ENCODE results near the gene IGFBP6. TPM values are rescaled to one million over a fixed set of nuclear protein-coding genes. Genes with fewer than 3 reads are reported as not detected.

The IGFBP6 gene
- total RNA-seq, 1 experiment from 2014 or later = 4.2 TPM

DNA sequence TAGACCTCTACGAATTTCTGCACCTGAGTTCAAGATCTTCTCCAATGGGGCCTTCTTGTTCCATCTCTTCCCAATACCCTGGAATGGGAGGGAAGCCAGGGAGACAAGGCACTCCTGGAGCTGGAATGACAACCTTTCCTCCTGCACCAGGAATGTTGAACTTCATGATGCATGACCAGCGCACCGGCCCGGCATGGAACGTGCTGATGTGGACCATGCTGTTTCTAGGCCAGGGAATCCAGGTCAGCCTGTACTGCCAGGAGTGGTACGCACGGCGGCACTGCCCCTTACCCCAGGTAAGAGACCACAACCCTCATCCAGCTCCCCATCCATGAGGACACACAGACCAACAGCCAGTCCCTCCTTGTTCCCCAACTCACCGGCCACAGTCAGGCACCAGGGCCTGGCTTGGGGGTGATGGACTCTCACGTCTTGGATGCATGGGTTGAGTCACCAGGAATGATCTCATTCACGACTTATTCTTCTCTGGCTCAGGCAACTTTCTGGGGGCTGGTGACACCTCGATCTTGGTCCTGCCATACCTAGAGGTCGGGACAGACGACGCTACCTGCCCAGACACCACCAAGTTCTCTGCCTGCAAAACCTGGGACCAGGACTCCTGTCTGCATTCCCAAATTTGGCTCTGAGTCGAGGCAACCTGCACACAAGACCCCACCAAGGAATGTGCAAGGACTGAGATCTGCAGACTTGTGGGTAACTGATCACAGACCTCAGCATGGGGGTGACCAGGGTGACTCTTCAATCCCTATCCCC, 26.3 kb downstream of the IGFBP6 start:
- Mint-ChIP-seq H3K9me3 (peaks cover 0 to 4% of the 10 kb centered on the region in 2 experiments; a peak in 1 of 5 replicates), H3K36me3 (ENCODE audit: insufficient read depth in 1 of 3, low read depth in 3 of 3) (no peaks in the 10 kb centered on the region), H3K4me1 (no peaks in the 10 kb centered on the region), H3K27me3 (ENCODE audit: low read depth) (peaks cover 62% of the 10 kb centered on the region), H3K27ac (no peak overlapping the region), H3K4me3 (no peak overlapping the region)
- Histone ChIP-seq H3K4me2 (ENCODE audit: insufficient read depth, insufficient read length, low read length) (no peak overlapping the region), H3K56ac (ENCODE audit: insufficient read length, low read depth, low read length) (no peak overlapping the region), H2BK120ac (ENCODE audit: low read depth, low read length, poor library complexity, severe bottlenecking) (no peak overlapping the region), H4K8ac (replicated peaks; ENCODE audit: insufficient read length, low read depth, low read length) (no peak overlapping the region), H2BK5ac (ENCODE audit: insufficient read length, low read length) (no peak overlapping the region), H2AK5ac (ENCODE audit: insufficient read length, low read length) (no peak overlapping the region), H3K79me1 (ENCODE audit: insufficient read depth, low read depth, low read length, poor library complexity, severe bottlenecking) (no peaks in the 10 kb centered on the region), H4K20me1 (ENCODE audit: control insufficient read depth, insufficient read depth, insufficient read length) (no peaks in the 10 kb centered on the region), H2BK20ac (ENCODE audit: low read depth, low read length, poor library complexity, severe bottlenecking) (no peak overlapping the region), H4K91ac (ENCODE audit: insufficient read length, low read depth, low read length) (no peak overlapping the region), H2AFZ (ENCODE audit: low read length) (no peak overlapping the region), H3K79me2 (ENCODE audit: insufficient read depth, low read length) (no peaks in the 10 kb centered on the region), H3K9me3 (ENCODE audit: control insufficient read depth, low read depth, low read length) (no peaks in the 10 kb centered on the region), H3K18ac (ENCODE audit: insufficient read length, low read depth, low read length) (no peak overlapping the region), H4K5ac (ENCODE audit: insufficient read length, low read depth, low read length) (no peak overlapping the region), H3K27ac (ENCODE audit: insufficient read length, low read depth, low read length) (no peak overlapping the region), H2BK12ac (ENCODE audit: insufficient read length, low read depth, low read length) (no peak overlapping the region), H3K27me3 (ENCODE audit: insufficient read depth, low read length) (no peaks in the 10 kb centered on the region), H3K4me1 (ENCODE audit: insufficient read depth, low read length) (no peaks in the 10 kb centered on the region), H3K23me2 (ENCODE audit: insufficient read length, low read depth, low read length, poor library complexity, severe bottlenecking) (no peaks in the 10 kb centered on the region), H3T11ph (ENCODE audit: low read length) (no peak overlapping the region), H3K23ac (ENCODE audit: insufficient read length, low read depth, low read length) (no peak overlapping the region), H3K4ac (ENCODE audit: low read depth, low read length) (no peak overlapping the region), H3K14ac (ENCODE audit: insufficient read depth, low read length) (no peak overlapping the region; the same call in 1 of the 2 replicates), H3K9ac (ENCODE audit: extremely low read depth, insufficient read length, low read length) (no peak overlapping the region), H2BK15ac (ENCODE audit: low read depth, low read length) (no peak overlapping the region)
- TF ChIP-seq, protein P1, sequence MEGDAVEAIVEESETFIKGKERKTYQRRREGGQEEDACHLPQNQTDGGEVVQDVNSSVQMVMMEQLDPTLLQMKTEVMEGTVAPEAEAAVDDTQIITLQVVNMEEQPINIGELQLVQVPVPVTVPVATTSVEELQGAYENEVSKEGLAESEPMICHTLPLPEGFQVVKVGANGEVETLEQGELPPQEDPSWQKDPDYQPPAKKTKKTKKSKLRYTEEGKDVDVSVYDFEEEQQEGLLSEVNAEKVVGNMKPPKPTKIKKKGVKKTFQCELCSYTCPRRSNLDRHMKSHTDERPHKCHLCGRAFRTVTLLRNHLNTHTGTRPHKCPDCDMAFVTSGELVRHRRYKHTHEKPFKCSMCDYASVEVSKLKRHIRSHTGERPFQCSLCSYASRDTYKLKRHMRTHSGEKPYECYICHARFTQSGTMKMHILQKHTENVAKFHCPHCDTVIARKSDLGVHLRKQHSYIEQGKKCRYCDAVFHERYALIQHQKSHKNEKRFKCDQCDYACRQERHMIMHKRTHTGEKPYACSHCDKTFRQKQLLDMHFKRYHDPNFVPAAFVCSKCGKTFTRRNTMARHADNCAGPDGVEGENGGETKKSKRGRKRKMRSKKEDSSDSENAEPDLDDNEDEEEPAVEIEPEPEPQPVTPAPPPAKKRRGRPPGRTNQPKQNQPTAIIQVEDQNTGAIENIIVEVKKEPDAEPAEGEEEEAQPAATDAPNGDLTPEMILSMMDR (conservative IDR thresholded peaks at IDR 0.05) = no peak
- DNase-seq = no peak
- WGBS (ENCODE audit: extremely low coverage, insufficient read length, low lambda C conversion rate) = no CpG with 5 or more reads among the region's 16 CpGs
